HG03520 (cell line): ENCODE measurements around the gene MS4A8.

Source experiments
- ATAC-seq: cut with Tn5 transposase; IDR thresholded peaks from one replicate; pipeline ENCODE4 v1.9.1; 2021; ENCODE audit warnings: mild to moderate bottlenecking, moderate library complexity; ENCODE audit not compliant: unreplicated experiment

Gene MS4A8

DNA sequence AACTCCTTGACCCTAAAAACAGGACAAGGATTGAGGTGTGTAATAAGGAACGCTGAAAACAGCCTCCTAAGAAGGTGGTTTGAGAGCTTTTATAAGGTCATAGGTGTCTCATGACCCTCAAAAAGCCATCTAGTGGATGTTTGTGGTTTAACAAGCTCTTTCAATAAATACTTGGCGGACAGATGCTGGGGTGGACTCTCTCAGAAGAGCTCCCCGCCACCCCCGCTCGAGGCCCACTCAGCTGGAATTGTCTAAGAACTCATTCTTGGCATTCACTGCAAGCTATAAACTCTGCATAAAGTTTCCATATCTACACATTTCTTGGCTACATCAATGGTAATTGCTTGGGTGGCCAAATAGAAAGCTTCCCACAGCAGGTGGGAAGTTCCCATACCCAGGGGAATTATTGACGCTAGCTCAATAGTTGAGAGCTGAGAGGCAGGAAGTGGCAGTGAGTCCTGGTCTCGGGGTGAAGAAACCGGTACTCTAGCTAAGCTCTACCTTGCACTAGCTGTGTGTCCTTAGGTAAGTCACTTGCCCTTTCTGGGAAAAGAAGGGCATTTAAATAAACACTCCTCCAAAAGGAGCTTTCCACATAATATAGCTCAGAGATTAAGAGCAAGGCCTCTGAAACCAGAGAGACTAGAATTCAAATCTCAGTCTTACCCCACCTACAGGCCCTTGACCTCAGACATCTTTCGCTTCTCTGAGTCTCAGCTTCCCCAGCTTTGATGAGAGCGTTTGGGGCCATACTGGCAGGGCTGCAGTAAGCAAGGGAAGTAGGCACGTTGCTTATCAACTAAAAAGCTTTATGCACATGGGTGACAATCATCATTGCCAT is 63.7 kb downstream of the MS4A8 start:
- ATAC-seq, result peak; percentile 43

- ATAC-seq, result no peak
Observed at GRCh38 chr11:60763692-60764369, 64.4 kb downstream of the MS4A8 start.

DNA sequence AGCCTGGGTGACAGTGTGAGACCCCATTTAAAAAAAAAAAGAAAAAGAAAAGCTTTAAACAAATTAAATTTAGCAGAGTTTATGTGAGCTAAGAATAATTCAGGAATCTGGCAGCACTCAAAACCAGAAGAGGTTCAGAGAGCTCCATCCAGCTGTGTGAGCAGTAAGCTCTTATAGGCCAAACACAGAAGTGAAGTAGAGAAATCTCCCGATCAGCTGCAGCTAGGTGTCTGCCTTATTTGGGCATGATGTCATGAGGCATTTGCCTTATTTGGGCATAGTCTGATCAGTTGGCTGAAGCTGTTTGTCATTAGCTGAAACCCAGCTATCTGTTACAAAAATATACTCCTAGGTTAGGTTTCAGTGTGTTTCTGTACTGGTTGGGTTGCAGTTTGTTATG is 65.5 kb downstream of the MS4A8 start:
- peak; percentile 52 for ATAC-seq

DNA sequence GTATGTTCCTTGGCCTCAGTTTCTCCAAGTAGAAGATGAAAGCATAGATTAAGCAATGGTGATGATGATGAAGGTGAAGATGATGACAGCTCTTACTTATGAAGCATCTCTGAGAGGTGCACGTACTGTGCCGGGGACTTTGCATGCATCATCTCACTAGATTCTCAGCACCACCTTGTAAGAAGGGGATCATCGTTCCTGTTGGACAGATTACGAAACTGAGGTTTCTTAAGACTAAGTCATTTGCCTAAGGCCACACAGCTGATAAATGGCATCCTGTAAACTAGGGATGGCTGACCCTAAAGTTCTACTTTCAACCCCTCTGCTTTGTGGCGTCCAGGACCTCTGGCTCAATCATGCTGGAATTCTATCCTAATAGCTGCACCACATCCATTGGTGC is 65.9 kb downstream of the MS4A8 start:
- no peak for ATAC-seq
